ENCODE data around the gene GRM7. TPM values are rescaled to one million over a fixed set of nuclear protein-coding genes. Genes with fewer than 3 reads are reported as not detected.

GRM7 gene
- polyA plus RNA-seq, 1 donor from 2014 or later: 23.8 TPM

GRCh38 chr3:7790141-7790540 lies 929.2 kb downstream of the GRM7 start:
- Histone ChIP-seq H4K20me1 (ENCODE audit: insufficient read depth) (no peaks in the 10 kb centered on the region), H3K9me3 (ENCODE audit: low read length) (no peaks in the 10 kb centered on the region), H3K4me3 (ENCODE audit: low read length) (no peak overlapping the region), H3K36me3 (ENCODE audit: insufficient read depth, low read length) (no peaks in the 10 kb centered on the region), H3K79me2 (replicated peaks; ENCODE audit: insufficient read depth, low read length) (no peaks in the 10 kb centered on the region), H3K4me2 (ENCODE audit: low read length) (no peak overlapping the region), H2AFZ (ENCODE audit: low read depth, low read length) (no peak overlapping the region), H3K27me3 (ENCODE audit: insufficient read depth, low read depth, low read length) (no peaks in the 10 kb centered on the region), H3K9ac (ENCODE audit: low read length) (no peak overlapping the region), H3K9me2 (ENCODE audit: insufficient read depth, low read length) (no peaks in the 10 kb centered on the region), H3F3A (ENCODE audit: insufficient read depth, low read length, poor library complexity, severe bottlenecking) (no peaks in the 10 kb centered on the region), H3K27ac (ENCODE audit: low read length) (no peak overlapping the region)
- TF ChIP-seq RAD21 (conservative IDR thresholded peaks at IDR 0.05) (no peak), MXI1 (conservative IDR thresholded peaks at IDR 0.05; ENCODE audit: poor library complexity, severe bottlenecking) (no peak), EZH2 (IDR thresholded peaks at IDR 0.05; ENCODE audit: borderline replicate concordance, insufficient read depth, low read length, poor library complexity, severe bottlenecking) (no peak), POLR2AphosphoS5 (IDR thresholded peaks at IDR 0.05) (no peak), CTCF (IDR thresholded peaks at IDR 0.05; ENCODE audit: poor library complexity, severe bottlenecking) (no peak), SMC3 (conservative IDR thresholded peaks at IDR 0.05; ENCODE audit: poor library complexity) (no peak), REST (IDR thresholded peaks at IDR 0.05; ENCODE audit: borderline replicate concordance) (no peak), TAF1 (IDR thresholded peaks at IDR 0.05; ENCODE audit: low read depth) (no peak), EP300 (conservative IDR thresholded peaks at IDR 0.05; ENCODE audit: poor library complexity, severe bottlenecking) (no peak)
